DND-41 (cell line): ENCODE results near the gene CHN2.
"Not testable (repeated sequence)": the region's sequence is repeated elsewhere in the genome, so short reads cannot be mapped to it uniquely, and the experiment has no call there.

Source experiments
- ATAC-seq: fragments of 200-7000 bp; cut with Tn5 transposase; 3 replicates; pipeline ENCODE4 v1.9.1; 2021; ENCODE audit warnings: low read depth; ENCODE audit not compliant: insufficient read depth
- DNase-seq: peaks from one replicate; pipeline ENCODE4 v3.0.0-alpha.2; 2020
- H2AFZ ChIP-seq: 2 replicates; pipeline ENCODE4 v1.6.0; 2012; ENCODE audit warnings: low read depth, low read length
- H3K27ac ChIP-seq: 2 replicates; pipeline ENCODE4 v1.5.1; 2012; ENCODE audit warnings: low read length, inconsistent platforms
- H3K27me3 ChIP-seq: fragments of 200-600 bp; sonication (generic); 2 replicates; pipeline ENCODE4 v1.6.0; 2012; ENCODE audit warnings: low read length, mild to moderate bottlenecking, inconsistent platforms; ENCODE audit not compliant: insufficient read depth, poor library complexity
- H3K36me3 ChIP-seq: 2 replicates; pipeline ENCODE4 v1.5.1; 2012; ENCODE audit warnings: low read length, inconsistent platforms; ENCODE audit not compliant: insufficient read depth
- H3K4me1 ChIP-seq: 2 replicates; pipeline ENCODE4 v1.5.1; 2012; ENCODE audit warnings: mild to moderate bottlenecking, low read length; ENCODE audit not compliant: insufficient read depth
- H3K4me2 ChIP-seq: 2 replicates; pipeline ENCODE4 v1.6.0; 2012; ENCODE audit warnings: mild to moderate bottlenecking, moderate library complexity, low read length, inconsistent platforms; ENCODE audit not compliant: insufficient read depth
- H3K4me3 ChIP-seq, 2 experiments: fragments of 200-600 bp in 1 of 2; shearing (Covaris generic) in 1 of 2; 2 replicates each; pipeline ENCODE4 v1.5.1; 2012 to 2016; ENCODE audit warnings: inconsistent platforms in 2 of 2, low read length in 2 of 2, mild to moderate bottlenecking in 2 of 2, low read depth in 1 of 2, moderate library complexity in 1 of 2
- H3K79me2 ChIP-seq: 2 replicates; pipeline ENCODE4 v1.6.0; 2012; ENCODE audit warnings: low read length, inconsistent platforms; ENCODE audit not compliant: insufficient read depth
- H3K9ac ChIP-seq: 2 replicates; pipeline ENCODE4 v1.6.0; 2012; ENCODE audit warnings: low read depth, mild to moderate bottlenecking, inconsistent platforms, low read length, moderate library complexity
- H3K9me3 ChIP-seq: 2 replicates; pipeline ENCODE4 v1.5.1; 2012; ENCODE audit warnings: low read length, moderate library complexity, mild to moderate bottlenecking, inconsistent platforms; ENCODE audit not compliant: insufficient read depth, severe bottlenecking
- H4K20me1 ChIP-seq: 2 replicates; pipeline ENCODE4 v1.6.0; 2012; ENCODE audit warnings: low read length; ENCODE audit not compliant: insufficient read depth
- CTCF ChIP-seq: IDR thresholded peaks from 2 replicates; pipeline ENCODE4 v1.5.1; 2012; ENCODE audit warnings: borderline replicate concordance, low read length, moderate library complexity, mild to moderate bottlenecking; ENCODE audit not compliant: poor library complexity, severe bottlenecking; ENCODE audit errors: extremely low read depth
- EZH2 ChIP-seq: IDR thresholded peaks from 3 replicates; pipeline ENCODE4 v1.6.1; 2012; ENCODE audit warnings: borderline replicate concordance, low read depth, mild to moderate bottlenecking, moderate library complexity, low read length, inconsistent platforms; ENCODE audit not compliant: severe bottlenecking

Gene CHN2

GRCh38 chr7:29207162-29207801 is 12.7 kb downstream of the CHN2 start:
- peaks cover 14% of the 10 kb centered on the region for H3K4me1 ChIP-seq
- H3K9ac ChIP-seq: no peak overlapping the region
- H3K9me3 ChIP-seq: no peaks in the 10 kb centered on the region
- ATAC-seq (peak; percentile 87), DNase-seq (peak; percentile 26)
- H3K27ac ChIP-seq: no peak overlapping the region
- H3K79me2 ChIP-seq: no peaks in the 10 kb centered on the region
- H3K36me3 ChIP-seq: no peaks in the 10 kb centered on the region
- no peak overlapping the region for H3K4me3 ChIP-seq
- TF ChIP-seq EZH2: no peak
- TF ChIP-seq CTCF: no peak
- H2AFZ ChIP-seq: no peak overlapping the region
- no peak overlapping the region for H3K4me2 ChIP-seq
- H4K20me1 ChIP-seq: peaks cover 6% of the 10 kb centered on the region; the same call in 1 of the 2 replicates
- H3K27me3 ChIP-seq: no peaks in the 10 kb centered on the region

GRCh38 chr7:29208410-29209250 is 14.1 kb downstream of the CHN2 start:
- no peak overlapping the region for H3K9ac ChIP-seq
- H3K27ac ChIP-seq: no peak overlapping the region
- no peak for TF ChIP-seq EZH2
- TF ChIP-seq CTCF: no peak
- no peaks in the 10 kb centered on the region for H3K79me2 ChIP-seq
- peaks cover 14% of the 10 kb centered on the region for H3K4me1 ChIP-seq
- no peak overlapping the region for H2AFZ ChIP-seq
- H3K9me3 ChIP-seq: no peaks in the 10 kb centered on the region
- no peaks in the 10 kb centered on the region for H3K36me3 ChIP-seq
- H3K4me3 ChIP-seq: no peak overlapping the region
- peaks cover 6% of the 10 kb centered on the region; the same call in 1 of the 2 replicates for H4K20me1 ChIP-seq
- H3K4me2 ChIP-seq: no peak overlapping the region
- no peaks in the 10 kb centered on the region for H3K27me3 ChIP-seq
- DNase-seq (peak; percentile 35), ATAC-seq (peak; percentile 72)

DNA sequence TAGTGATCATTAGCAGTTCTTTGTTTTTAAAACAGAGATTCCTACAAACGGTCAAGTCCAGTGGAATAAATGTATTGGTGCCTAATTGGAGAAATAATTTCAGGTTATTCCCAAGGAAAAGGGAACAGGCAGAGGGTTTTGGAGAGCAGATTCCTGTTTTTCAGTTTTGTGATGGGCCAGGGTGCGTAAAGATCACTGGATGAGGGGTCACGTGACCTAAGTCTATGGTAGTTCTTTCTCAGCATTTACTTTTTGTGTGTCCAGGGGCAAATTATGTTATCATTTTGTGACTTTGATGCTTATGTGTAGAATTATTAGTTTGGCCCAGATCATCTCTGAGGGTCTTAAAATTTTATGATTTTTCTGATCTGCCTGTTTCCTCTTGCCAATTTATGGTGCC is 15.2 kb downstream of the CHN2 start:
- H2AFZ ChIP-seq: no peak overlapping the region
- no peaks in the 10 kb centered on the region for H3K27me3 ChIP-seq
- no peak for ATAC-seq
- H3K4me1 ChIP-seq: peaks cover 14% of the 10 kb centered on the region
- no peaks in the 10 kb centered on the region for H3K9me3 ChIP-seq
- no peak for DNase-seq
- H3K9ac ChIP-seq: no peak overlapping the region
- H4K20me1 ChIP-seq: peaks cover 6% of the 10 kb centered on the region; the same call in 1 of the 2 replicates
- H3K27ac ChIP-seq: no peak overlapping the region
- H3K36me3 ChIP-seq: no peaks in the 10 kb centered on the region
- no peak overlapping the region for H3K4me3 ChIP-seq
- H3K4me2 ChIP-seq: no peak overlapping the region
- TF ChIP-seq EZH2: no peak
- H3K79me2 ChIP-seq: no peaks in the 10 kb centered on the region

- ATAC-seq, H3K4me1 ChIP-seq, H3K79me2 ChIP-seq: not testable (repeated sequence)
Measured at GRCh38 chr7:29212736-29213135, 18.2 kb downstream of the CHN2 start.

More at GRCh38 chr7:29212736-29213135, 18.2 kb downstream of the CHN2 start:
- DNase-seq, H2AFZ ChIP-seq, H3K4me2 ChIP-seq, H3K9me3 ChIP-seq, H3K36me3 ChIP-seq, H3K27me3 ChIP-seq, H4K20me1 ChIP-seq, H3K9ac ChIP-seq, H3K4me3 ChIP-seq, H3K27ac ChIP-seq: not testable (repeated sequence)
